Skin of body (tissue), 2 donors: ENCODE results near the gene C2orf78. TPM values are rescaled to one million over a fixed set of nuclear protein-coding genes. Genes with fewer than 3 reads are reported as not detected.
"Not testable (repeated sequence)": the region's sequence is repeated elsewhere in the genome, so short reads cannot be mapped to it uniquely, and the experiment has no call there.

ENCODE experiments used
- DNase-seq: peaks from one replicate; lab custom pipeline; 2025; lab: John Stamatoyannopoulos, UW
- total RNA-seq: library from RNA; depleted of rRNA; stranded (reverse); fragments of >200 nt; gene quantifications from one replicate; pipeline ENCODE4 v1.2.3, GENCODE V29; 2014

C2orf78 gene
- total RNA-seq, 1 donor from 2014 or later: not detected

DNA sequence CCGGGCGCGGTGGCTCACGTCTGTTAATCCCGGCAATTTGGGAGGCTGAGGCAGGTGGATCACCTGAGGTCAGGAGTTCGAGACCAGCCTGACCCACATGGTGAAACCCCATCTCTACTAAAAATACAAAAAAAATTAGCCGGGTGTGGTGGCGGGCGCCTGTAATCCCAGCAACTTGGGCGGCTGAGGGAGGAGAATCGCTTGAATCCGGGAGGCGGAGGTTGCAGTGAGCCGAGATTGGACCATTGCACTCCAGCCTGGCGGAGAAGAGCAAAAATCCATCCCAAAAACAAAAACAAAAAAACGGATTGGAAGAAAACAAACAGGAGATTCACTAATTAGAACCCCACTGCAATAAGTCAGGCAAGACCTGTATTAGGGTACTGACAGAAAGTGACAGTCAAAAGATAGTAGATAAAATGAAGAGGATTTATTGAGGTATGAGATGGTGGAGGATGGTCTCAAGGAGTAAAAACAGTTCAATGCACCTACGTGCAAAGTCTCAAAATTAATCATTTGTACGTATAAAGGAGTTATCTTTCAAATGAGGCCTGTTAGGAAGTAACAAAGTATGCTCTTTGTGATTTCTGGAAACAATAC lies 5.0 kb upstream of the C2orf78 start:
- DNase-seq: not testable (repeated sequence)

GRCh38 chr2:73779467-73780236 lies 4.3 kb upstream of the C2orf78 start, which contains the start of gene DUSP11:
Gene DUSP11 (minus strand): TSS chr2:73780103. CDS start chr2:73779974, 129 bp downstream.
- DNase-seq: peak; percentile 94

GRCh38 chr2:73780237-73780582 lies 3.8 kb upstream of the C2orf78 start:
- no peak for DNase-seq

DNA sequence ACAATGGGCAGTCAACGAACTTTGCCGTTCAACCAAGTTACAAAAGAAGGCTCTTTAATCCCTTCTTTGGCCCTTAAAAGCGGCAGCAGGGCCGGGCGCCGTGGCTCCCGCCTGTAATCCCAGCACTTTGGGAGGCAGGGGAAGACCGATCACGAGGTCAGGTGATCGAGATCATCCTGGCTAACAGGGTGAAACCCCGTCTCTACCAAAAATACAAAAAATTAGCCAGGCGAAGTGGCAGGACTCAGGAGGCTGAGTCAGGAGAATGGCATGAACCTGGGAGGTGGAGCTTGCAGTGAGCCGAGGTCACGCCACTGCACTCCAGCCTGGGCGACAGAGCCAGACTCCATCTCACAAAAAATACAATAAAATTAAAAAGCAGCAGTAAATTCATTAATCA lies 581 bp upstream of the C2orf78 start:
- not testable (repeated sequence) for DNase-seq

- DNase-seq: no peak
Observed at GRCh38 chr2:73811878-73812277, 27.9 kb downstream of the C2orf78 start.

DNA sequence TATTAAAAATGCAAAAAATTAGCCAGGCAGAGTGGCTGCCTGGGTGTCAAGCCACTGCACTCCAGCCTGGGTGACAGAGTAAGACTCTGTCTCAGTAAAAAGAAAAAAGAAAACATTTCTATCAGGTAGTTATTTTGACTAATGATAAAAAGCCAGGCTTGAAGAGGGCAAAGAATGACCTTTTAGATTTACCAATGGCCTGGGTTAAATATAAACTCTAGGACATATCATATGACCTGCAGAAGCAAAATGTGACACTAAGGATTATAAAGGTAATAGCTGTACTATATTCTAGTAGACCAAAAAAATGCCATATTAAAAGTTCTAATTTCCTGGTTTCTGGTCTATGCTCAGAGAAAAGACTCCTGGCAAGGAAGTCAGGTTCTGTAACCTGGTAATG lies 28.7 kb downstream of the C2orf78 start:
- no peak for DNase-seq

GRCh38 chr2:73818296-73818695 lies 34.3 kb downstream of the C2orf78 start:
- DNase-seq: no peak

- no peak for DNase-seq
Observed at GRCh38 chr2:73821227-73821626, 37.2 kb downstream of the C2orf78 start.

DNA sequence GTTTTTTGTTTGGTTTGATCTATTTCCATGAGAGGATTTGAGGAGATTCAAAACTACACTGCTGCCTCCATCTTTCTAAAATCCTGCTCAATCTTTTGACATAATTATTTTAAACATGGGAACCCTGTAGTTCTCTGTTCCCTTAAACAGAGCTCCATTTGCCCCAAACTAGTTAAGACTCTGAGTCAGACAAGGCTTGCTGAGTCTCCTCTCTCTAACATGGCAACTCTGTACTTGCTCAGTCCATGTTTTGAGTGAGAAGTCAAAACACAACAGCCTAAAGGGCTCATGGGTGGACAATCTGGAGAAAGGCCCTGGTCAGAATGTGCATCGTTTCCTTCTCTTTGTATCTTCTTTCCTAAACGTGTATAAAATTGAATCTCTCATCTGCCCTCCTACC lies 37.7 kb downstream of the C2orf78 start:
- DNase-seq: no peak

GRCh38 chr2:73822276-73822675 lies 38.3 kb downstream of the C2orf78 start:
- no peak for DNase-seq

GRCh38 chr2:73822991-73823390 lies 39.0 kb downstream of the C2orf78 start:
- no peak for DNase-seq

DNA sequence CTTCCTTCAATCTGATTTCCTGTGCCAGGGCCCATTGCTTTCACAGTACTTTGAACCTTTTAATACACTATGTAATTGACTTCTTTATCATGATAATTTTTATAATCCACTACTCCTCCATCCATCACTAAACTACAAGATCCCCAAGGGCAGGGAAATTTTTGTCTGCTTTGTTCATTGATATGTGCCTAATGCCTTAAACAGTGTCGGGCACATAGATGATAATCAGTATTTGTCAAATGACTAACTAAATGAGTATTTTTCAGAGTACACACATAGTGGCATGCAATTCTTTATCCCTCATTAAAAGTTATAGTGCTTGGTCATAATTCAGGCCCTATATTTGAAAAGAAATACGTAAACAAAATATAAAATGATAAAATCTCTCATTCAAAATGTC lies 39.4 kb downstream of the C2orf78 start:
- DNase-seq: no peak

DNA sequence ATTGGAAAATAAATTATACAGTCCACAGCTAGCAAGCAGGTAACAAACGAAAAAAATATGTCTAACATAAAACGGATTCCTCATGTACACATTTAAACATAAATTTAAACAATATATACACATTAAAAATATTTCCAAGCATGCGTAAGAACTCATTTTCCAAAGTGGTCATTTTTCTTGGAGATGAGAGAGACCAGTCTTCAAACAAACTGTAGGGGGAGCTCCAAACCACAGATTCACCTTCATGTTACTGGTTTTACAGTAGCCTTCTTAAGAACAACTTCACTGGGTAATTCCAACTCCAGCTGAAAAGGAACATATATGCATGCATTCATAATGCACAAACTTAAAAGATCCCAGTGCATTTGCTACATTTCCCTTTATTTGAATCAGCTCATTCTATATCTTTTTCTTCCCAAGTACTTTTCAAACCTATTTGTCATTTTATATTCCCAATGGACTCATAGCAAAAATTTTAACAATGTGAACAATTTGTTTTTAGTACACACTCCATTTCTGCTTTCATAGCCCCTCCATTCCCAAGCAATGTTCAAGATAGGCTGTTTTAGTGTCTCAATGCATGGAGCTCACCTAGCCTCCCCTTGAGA lies 40.0 kb downstream of the C2orf78 start:
- peak; percentile 67 for DNase-seq

DNA sequence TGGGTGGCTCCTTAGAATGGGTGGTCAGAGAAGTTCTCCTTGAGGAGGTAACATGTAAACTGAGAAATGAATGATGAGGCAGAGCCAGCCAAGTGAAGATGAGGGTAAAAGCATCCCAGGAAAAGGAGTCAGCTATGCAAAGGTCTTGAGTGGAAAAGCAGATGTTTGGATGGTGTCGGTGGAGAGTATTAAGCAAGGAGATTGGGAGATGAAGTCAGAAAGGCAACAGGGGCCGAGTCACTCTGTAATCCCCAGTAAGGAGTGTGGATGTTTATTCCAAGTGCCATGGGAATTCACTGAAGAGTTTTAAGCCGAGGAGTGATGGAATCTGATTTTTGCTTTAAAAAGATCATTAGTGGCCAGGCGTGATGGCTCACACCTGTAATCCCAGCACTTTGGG lies 41.4 kb downstream of the C2orf78 start:
- DNase-seq: no peak

DNA sequence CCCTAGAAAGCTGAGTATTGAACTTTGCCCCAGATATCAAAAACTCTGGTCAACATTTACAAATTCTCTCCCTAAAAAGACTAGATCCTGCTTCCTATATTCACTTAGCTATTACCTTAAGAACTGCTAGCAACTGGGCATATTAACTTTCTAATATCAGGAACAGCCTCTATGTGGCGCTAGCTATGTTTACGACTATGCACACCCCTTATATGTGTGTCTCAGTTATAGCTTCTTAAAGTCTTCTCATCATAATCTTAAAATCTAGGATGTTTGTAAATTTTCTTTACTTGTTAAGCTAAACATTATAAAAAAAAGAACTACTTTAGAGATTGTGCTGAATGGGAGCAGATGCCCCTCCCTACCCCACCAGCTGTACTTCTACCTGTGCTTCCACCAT lies 43.0 kb downstream of the C2orf78 start:
- DNase-seq: no peak

DNA sequence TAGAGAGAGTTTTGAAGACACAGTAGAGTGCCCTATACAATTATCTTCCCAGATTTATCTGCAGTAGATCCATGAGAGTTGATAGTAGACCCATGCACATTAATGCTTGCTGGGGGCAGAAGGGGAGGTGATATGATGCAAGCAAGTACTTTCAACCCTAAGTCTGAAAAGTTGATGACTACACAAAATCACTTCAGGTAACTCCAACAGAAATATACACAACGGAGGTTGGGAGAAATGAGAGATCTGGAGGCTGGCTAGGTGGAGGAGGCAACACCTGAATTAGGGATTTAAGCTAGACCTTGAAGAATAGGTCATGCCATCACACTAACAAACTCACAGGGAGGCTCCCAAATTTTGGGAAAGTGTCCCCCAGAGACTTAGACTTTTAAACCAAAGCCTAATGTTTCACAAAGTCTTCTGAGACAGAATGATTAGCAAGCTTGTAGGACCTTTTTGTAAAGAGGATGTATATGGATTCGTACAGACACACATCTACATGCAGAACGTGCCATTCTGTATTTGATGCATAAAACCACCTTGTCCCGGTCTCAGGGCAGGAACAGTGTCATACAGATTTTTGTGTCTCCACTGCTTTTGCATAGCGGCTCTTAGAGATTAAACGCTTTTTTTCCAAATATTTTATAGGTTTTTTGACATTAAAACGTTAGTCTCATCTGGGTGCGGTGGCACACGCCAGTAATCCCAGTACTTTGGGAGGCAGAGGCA lies 43.8 kb downstream of the C2orf78 start:
- DNase-seq: no peak

DNA sequence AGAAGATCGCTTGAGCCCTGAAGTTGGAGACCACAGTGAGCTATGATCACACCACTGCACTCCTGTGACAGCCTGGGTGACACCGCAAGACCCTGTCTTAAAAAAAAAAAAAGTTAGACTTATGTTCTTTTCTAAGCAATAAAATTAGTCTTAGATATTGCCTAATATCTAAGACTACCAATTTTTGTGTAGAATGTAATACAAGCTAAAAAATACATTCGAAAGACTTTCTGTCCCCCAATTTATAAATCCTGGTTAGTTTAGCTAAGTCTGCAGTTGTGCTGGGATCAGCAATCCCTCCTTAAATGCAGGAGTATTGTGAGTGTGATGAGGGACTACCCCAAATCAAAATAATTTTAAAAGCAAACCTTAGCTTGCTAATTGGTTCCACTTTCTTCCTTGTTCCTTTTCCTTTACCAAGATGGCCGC lies 44.4 kb downstream of the C2orf78 start:
- DNase-seq: no peak

GRCh38 chr2:73828818-73829570 lies 45.0 kb downstream of the C2orf78 start, which contains the start of gene STAMBP:
Gene STAMBP (plus strand): TSS chr2:73828961. CDS start chr2:73830857, 1,896 bp downstream.
- peak; percentile 98 for DNase-seq

GRCh38 chr2:73830871-73831401 lies 47.0 kb downstream of the C2orf78 start:
- no peak for DNase-seq

GRCh38 chr2:73832930-73833329 lies 48.9 kb downstream of the C2orf78 start:
- DNase-seq: no peak
